ENCODE results near the gene OR5AC2. TPM values are rescaled to one million over a fixed set of nuclear protein-coding genes. Genes with fewer than 3 reads are reported as not detected.

The OR5AC2 gene
- total and polyA plus RNA-seq, 2 experiments from 2014 or later: not detected

GRCh38 chr3:98057631-98058030 is 29.3 kb upstream of the OR5AC2 start (continued):
- TF ChIP-seq, protein P1, sequence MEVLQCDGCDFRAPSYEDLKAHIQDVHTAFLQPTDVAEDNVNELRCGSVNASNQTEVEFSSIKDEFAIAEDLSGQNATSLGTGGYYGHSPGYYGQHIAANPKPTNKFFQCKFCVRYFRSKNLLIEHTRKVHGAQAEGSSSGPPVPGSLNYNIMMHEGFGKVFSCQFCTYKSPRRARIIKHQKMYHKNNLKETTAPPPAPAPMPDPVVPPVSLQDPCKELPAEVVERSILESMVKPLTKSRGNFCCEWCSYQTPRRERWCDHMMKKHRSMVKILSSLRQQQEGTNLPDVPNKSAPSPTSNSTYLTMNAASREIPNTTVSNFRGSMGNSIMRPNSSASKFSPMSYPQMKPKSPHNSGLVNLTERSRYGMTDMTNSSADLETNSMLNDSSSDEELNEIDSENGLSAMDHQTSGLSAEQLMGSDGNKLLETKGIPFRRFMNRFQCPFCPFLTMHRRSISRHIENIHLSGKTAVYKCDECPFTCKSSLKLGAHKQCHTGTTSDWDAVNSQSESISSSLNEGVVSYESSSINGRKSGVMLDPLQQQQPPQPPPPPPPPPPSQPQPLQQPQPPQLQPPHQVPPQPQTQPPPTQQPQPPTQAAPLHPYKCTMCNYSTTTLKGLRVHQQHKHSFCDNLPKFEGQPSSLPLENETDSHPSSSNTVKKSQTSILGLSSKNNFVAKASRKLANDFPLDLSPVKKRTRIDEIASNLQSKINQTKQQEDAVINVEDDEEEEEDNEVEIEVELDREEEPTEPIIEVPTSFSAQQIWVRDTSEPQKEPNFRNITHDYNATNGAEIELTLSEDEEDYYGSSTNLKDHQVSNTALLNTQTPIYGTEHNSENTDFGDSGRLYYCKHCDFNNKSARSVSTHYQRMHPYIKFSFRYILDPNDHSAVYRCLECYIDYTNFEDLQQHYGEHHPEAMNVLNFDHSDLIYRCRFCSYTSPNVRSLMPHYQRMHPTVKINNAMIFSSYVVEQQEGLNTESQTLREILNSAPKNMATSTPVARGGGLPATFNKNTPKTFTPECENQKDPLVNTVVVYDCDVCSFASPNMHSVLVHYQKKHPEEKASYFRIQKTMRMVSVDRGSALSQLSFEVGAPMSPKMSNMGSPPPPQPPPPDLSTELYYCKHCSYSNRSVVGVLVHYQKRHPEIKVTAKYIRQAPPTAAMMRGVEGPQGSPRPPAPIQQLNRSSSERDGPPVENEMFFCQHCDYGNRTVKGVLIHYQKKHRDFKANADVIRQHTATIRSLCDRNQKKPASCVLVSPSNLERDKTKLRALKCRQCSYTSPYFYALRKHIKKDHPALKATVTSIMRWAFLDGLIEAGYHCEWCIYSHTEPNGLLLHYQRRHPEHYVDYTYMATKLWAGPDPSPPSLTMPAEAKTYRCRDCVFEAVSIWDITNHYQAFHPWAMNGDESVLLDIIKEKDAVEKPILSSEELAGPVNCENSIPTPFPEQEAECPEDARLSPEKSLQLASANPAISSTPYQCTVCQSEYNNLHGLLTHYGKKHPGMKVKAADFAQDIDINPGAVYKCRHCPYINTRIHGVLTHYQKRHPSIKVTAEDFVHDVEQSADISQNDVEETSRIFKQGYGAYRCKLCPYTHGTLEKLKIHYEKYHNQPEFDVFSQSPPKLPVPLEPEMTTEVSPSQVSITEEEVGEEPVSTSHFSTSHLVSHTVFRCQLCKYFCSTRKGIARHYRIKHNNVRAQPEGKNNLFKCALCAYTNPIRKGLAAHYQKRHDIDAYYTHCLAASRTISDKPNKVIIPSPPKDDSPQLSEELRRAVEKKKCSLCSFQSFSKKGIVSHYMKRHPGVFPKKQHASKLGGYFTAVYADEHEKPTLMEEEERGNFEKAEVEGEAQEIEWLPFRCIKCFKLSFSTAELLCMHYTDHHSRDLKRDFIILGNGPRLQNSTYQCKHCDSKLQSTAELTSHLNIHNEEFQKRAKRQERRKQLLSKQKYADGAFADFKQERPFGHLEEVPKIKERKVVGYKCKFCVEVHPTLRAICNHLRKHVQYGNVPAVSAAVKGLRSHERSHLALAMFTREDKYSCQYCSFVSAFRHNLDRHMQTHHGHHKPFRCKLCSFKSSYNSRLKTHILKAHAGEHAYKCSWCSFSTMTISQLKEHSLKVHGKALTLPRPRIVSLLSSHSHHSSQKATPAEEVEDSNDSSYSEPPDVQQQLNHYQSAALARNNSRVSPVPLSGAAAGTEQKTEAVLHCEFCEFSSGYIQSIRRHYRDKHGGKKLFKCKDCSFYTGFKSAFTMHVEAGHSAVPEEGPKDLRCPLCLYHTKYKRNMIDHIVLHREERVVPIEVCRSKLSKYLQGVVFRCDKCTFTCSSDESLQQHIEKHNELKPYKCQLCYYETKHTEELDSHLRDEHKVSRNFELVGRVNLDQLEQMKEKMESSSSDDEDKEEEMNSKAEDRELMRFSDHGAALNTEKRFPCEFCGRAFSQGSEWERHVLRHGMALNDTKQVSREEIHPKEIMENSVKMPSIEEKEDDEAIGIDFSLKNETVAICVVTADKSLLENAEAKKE (CRISPR knock-in tag; IDR thresholded peaks at IDR 0.05): no peak
- TF ChIP-seq CREB1 (CRISPR knock-in tag; IDR thresholded peaks at IDR 0.05; ENCODE audit: low read depth) (no peak), NANOG (IDR thresholded peaks at IDR 0.05; ENCODE audit: borderline replicate concordance) (no peak)

DNA sequence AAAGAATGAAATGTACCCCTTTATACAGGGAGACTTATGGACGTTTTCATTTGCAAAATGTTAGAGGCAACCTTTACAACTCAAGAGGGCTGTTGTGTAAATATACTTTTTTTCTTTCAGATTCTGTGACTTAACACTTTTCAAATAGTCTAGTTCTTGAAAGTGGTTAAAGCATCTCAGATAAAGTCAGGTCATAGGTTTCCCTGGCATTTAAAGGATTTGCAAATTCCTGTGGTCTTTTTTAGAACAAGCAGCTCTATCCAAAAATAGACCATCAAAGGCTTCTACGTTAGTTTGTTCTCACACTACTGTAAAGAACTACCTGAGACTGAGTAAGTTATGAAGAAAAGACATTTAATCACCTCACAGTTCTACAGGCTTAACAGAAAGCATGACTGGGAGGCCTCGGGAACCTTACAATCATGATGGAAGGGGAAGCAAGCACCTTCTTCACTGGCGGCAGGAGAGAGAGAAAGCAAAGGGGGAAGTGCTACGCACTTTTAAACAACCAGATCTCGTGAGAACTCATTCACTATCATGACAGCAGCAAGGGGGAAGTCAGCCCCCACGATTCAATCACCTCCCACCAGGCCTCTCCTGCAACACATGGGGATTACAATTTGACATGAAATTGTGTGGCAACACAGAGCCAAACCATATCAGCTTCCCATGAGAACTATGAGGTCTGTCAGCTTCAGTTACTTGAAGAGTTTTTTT is 28.6 kb upstream of the OR5AC2 start:
- H3K27ac Mint-ChIP-seq: no peak overlapping the region
- no peaks in the 10 kb centered on the region for H4K20me1 ChIP-seq (replicated peaks; ENCODE audit: insufficient read depth)
- H3K4me1 ChIP-seq (ENCODE audit: insufficient read depth): peaks cover 5% of the 10 kb centered on the region; the same call in 1 of the 2 replicates
- H3K4me2 ChIP-seq: no peak overlapping the region
- H3K4me3 ChIP-seq: no peak overlapping the region
- no peak for DNase-seq (ENCODE audit: low spot score)
- H3K27me3 ChIP-seq (ENCODE audit: insufficient read depth): no peaks in the 10 kb centered on the region
- no peak for TF ChIP-seq EZH2phosphoT487 (IDR thresholded peaks at IDR 0.05; ENCODE audit: unreplicated experiment)
- no peak for TF ChIP-seq EZH2 (IDR thresholded peaks at IDR 0.05; ENCODE audit: low read depth, unreplicated experiment)
- no peak for TF ChIP-seq CREB1 (CRISPR knock-in tag; IDR thresholded peaks at IDR 0.05; ENCODE audit: low read depth)
- TF ChIP-seq, protein P1 (CRISPR knock-in tag; IDR thresholded peaks at IDR 0.05): no peak
- no peak for TF ChIP-seq ETS1 (IDR thresholded peaks at IDR 0.05)
- H3K27me3 Mint-ChIP-seq (ENCODE audit: insufficient read depth, low read depth, poor library complexity): no peaks in the 10 kb centered on the region
- peaks cover 6% of the 10 kb centered on the region; the same call in 2 of the 3 replicates for H3K4me1 Mint-ChIP-seq
- no peaks in the 10 kb centered on the region for H3K36me3 Mint-ChIP-seq (ENCODE audit: low read depth)
- H3K27ac ChIP-seq (ENCODE audit: low read depth): no peak overlapping the region
- H3K79me2 ChIP-seq (replicated peaks; ENCODE audit: insufficient read depth): no peaks in the 10 kb centered on the region
- ATAC-seq: no peak
- H3F3A ChIP-seq (replicated peaks; ENCODE audit: low read depth): no peaks in the 10 kb centered on the region
- H3K4me3 Mint-ChIP-seq: no peak overlapping the region
- no peaks in the 10 kb centered on the region for H3K9me3 Mint-ChIP-seq
- peak overlapping the region; percentile 60; the same call in 1 of the 2 replicates for H2AFZ ChIP-seq
- H3K36me3 ChIP-seq (ENCODE audit: insufficient read depth): no peaks in the 10 kb centered on the region
- H3K9me2 ChIP-seq (ENCODE audit: insufficient read depth): 0 out of 2 replicates have a peak, but pooled peaks cover 4% of the 10 kb centered on the region

Data from GM23338 (cell line).